GM19324 (cell line): Measurements from ENCODE around the gene KRTAP5-1.
"Not testable (repeated sequence)": the region's sequence is repeated elsewhere in the genome, so short reads cannot be mapped to it uniquely, and the experiment has no call there.

Source experiments
- ATAC-seq: cut with Tn5 transposase; IDR thresholded peaks from one replicate; pipeline ENCODE4 v1.9.1; 2021; ENCODE audit warnings: mild to moderate bottlenecking, moderate library complexity; ENCODE audit not compliant: unreplicated experiment, low FRiP score

KRTAP5-1 gene, protein sequence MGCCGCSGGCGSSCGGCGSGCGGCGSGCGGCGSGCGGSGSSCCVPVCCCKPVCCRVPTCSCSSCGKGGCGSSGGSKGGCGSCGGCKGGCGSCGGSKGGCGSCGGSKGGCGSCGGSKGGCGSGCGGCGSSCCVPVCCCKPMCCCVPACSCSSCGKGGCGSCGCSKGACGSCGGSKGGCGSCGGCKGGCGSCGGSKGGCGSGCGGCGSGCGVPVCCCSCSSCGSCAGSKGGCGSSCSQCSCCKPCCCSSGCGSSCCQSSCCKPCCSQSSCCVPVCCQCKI

GRCh38 chr11:1584661-1585370 is at the start of gene KRTAP5-1:
Gene KRTAP5-1, minus strand, starts transcription at chr11:1585283. Its CDS starts 34 bp downstream, at chr11:1585249.
- not testable (repeated sequence) for ATAC-seq

- ATAC-seq = no peak
These were observed 48.8 kb upstream of the KRTAP5-1 start for GRCh38 chr11:1633864-1634263.

DNA sequence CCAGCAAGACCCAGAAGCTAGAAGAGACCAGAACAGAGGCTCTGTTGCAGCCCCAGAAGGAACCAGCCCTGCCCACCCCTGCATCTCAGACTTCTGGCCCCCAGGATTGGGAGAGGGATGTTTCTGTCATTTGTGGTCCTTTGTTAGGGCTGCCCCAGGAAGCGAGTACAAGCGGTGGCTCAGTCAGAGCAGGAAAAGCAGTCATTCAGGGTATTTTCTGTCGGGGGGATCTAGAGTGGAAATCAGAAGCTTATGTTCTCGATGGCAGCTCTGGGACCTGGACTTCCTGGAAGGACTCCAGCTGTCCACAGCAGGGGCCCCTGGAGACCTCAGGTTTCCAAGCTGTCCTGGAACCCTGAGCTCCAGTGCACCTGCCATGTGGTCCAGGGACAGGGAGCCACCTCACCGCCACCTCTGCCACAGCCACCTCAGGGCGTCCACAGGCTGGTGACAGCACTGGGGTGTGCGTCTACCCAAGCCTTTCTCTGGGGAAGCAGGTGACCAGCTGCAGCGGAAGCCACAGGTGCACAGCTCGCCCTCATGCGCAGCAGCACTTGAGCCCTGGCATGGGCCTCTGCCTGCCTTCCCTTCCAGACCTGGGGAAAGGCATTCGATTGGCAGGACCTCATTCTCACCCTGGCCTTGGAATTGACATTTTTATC is 47.1 kb upstream of the KRTAP5-1 start:
- ATAC-seq = no peak

GRCh38 chr11:1631066-1631568 is 46.0 kb upstream of the KRTAP5-1 start:
- no peak for ATAC-seq

DNA sequence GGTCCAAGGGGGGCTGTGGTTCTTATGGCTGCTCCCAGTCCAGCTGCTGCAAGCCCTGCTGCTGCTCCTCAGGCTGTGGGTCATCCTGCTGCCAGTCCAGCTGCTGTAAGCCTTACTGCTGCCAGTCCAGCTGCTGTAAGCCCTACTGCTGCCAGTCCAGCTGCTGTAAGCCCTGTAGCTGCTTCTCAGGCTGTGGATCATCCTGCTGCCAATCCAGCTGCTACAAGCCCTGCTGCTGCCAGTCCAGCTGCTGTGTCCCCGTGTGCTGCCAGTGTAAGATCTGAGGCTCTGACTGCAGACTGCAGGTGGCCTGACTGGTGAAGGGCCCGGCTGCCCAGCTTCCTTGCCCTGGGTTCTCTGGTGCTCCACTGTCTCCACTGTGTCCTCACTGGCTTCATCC is 45.2 kb upstream of the KRTAP5-1 start:
- ATAC-seq = no peak

- no peak for ATAC-seq
These were observed 44.5 kb upstream of the KRTAP5-1 start, which contains the start of gene KRTAP5-5 for GRCh38 chr11:1629326-1630185. Gene KRTAP5-5, plus strand, starts transcription at chr11:1629775. Its CDS starts 66 bp downstream, at chr11:1629841.

- no peak for ATAC-seq
These were observed 43.6 kb upstream of the KRTAP5-1 start for GRCh38 chr11:1628506-1629325.

GRCh38 chr11:1625541-1625940 is 40.5 kb upstream of the KRTAP5-1 start:
- no peak for ATAC-seq

DNA sequence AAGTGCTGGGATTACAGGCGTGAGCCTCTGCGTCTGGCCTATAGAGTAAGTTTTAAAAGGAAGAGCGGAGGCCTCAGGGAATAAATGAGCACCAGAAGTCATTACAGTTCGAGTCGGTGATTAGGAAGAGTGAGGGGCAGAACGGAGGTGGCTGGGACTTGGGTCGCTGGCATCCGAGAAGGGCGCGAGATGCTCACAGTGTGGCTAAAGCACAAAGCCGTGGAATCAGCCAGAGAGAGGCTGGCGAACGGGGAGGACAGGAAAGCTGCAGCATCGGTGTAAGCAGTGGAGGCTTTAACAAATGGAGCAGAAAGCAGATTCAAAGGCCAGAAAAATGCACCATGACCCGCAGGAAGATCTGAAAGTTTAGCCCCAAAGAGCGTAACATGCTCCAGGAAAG is 39.5 kb upstream of the KRTAP5-1 start:
- ATAC-seq = no peak

GRCh38 chr11:1623716-1624115 is 38.6 kb upstream of the KRTAP5-1 start:
- no peak for ATAC-seq

DNA sequence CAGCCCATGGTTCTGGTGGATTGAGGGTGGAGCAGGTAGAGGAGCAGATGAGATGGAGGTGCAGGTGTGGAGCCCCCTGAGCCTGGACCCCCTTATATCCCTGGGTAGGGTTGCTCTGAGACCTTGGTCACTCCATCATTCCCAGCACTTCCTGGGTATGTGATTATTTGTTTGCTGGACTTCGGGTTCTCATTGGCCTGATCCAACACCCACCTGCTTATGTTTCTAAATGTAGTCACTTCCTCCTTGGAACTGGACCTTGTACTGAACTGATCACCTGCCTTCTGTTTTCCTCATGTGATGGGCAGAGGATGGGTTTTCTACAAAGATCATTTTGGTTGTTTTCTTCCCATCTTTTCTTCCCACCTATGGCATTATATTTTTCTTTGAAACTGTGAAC is 37.0 kb upstream of the KRTAP5-1 start, which contains the start of gene KRTAP5-4:
TSS of gene KRTAP5-4 (minus strand) at position 53 of the 400 bp plus-strand sequence. CDS start at position 8, 45 bp downstream.
- ATAC-seq = no peak

GRCh38 chr11:1619449-1619848 is 34.4 kb upstream of the KRTAP5-1 start:
- no peak for ATAC-seq

- no peak for ATAC-seq
These were observed 33.1 kb upstream of the KRTAP5-1 start for GRCh38 chr11:1618231-1618630.

GRCh38 chr11:1608363-1608762 is 23.3 kb upstream of the KRTAP5-1 start, which contains the start of gene KRTAP5-3:
Gene KRTAP5-3, minus strand, starts transcription at chr11:1608463. Its CDS starts 78 bp downstream, at chr11:1608385.
- ATAC-seq = no peak

GRCh38 chr11:1607901-1608300 is 22.8 kb upstream of the KRTAP5-1 start:
- ATAC-seq = not testable (repeated sequence)

DNA sequence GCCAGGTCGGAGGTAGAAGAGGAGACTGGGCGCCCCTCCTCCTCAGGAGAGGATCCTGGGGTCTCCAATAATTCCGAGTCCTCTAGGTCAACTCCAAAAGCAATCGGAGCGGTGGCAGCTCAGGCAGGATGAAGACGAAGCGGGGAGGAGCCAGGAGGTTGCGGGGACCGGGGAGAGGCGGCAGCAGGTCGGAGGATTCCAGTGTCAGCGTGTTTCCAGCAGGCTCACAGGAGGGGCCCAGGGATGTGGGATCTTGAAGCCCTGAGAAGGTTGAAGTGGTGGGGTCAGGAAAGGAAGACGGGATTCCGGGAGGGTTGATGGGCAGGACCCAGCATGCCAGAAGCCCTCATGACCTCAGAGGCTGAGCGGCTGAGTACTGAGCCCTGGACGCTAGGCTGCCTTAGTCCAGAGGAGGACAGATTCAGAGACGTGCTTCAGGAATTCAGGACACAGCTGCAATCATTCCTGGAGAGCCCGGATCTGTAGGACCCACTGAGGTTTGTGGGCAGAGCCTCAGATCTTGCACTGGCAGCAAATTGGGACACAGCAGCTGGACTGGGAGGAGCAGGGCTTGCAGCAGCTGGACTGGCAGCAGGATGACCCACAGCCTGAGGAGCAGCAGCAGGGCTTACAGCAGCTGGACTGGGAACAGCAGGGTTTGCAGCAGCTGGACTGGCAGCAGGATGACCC is 22.2 kb upstream of the KRTAP5-1 start:
- not testable (repeated sequence) for ATAC-seq

GRCh38 chr11:1605923-1606322 is 20.8 kb upstream of the KRTAP5-1 start:
- ATAC-seq = not testable (repeated sequence)

DNA sequence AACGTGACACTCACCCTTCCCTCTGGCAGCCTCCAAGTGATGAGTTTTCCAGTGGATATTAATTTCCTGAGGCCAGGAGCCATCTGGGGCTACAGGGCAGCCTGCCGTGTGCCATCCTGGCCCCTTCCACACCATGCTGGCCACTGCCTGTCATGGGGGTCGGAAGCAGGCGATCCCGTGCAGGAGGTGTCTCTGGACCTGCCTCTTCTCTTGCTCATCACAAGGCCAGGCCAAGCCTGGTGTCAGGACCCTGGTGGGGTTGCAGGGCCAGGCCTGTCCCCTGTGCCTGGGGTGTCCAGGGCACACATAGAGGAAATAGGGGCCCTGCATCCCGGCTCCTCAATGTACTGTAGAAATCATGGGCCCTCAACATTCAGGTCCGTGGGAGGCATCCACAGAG is 19.6 kb upstream of the KRTAP5-1 start:
- ATAC-seq = no peak

DNA sequence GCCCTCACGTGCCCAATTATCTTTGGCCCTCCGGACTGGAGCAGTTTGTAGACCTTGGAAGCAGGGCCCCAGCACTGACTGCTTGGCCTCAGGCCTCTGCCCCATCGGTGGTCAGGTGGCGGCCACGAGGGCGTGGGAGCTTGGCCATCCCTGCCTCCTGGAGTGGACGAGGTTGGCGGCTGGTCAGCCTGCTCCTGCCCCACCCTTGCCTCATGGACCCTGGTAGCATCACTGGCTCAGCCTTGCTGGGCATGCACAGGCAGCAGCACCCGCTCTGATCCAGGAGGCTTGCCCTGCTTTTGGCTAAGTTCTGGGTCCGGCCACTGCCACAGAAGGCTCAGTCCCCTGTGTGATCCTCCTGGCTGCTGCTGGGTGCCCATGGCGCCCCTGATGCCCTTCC is 19.1 kb upstream of the KRTAP5-1 start:
- ATAC-seq = no peak
